Hepatocyte (in vitro differentiated cells): ENCODE data around the gene DTL. TPM values are rescaled to one million over a fixed set of nuclear protein-coding genes. Genes with fewer than 3 reads are reported as not detected.
A peak's percentile ranks its signal among the peaks of the same experiment; 100 is the strongest.
"Not testable (repeated sequence)": the region's sequence is repeated elsewhere in the genome, so short reads cannot be mapped to it uniquely, and the experiment has no call there.

Experiments used
- DNase-seq: peaks from one replicate; pipeline ENCODE4 v3.0.0-alpha.2; 2016; ENCODE audit warnings: low spot score
- H2AFZ ChIP-seq: fragments of 200-600 bp; sonication (generic); 2 replicates; pipeline ENCODE4 v1.6.0; 2016; ENCODE audit warnings: antibody characterized with exemption, mild to moderate bottlenecking
- H3K27ac ChIP-seq: fragments of 200-600 bp; sonication (generic); 2 replicates; pipeline ENCODE4 v1.5.1; 2016; ENCODE audit warnings: mild to moderate bottlenecking
- H3K27me3 ChIP-seq: fragments of 200-600 bp; sonication (generic); 2 replicates; pipeline ENCODE4 v1.6.1; 2016
- H3K36me3 ChIP-seq: fragments of 200-600 bp; sonication (generic); replicated peaks from 2 replicates; pipeline ENCODE4 v1.5.1; 2016; ENCODE audit warnings: low read depth; ENCODE audit not compliant: insufficient read depth
- H3K4me1 ChIP-seq: fragments of 200-600 bp; sonication (generic); 2 replicates; pipeline ENCODE4 v1.5.1; 2016; ENCODE audit warnings: mild to moderate bottlenecking, moderate library complexity; ENCODE audit not compliant: insufficient read depth
- H3K4me2 ChIP-seq: fragments of 200-600 bp; sonication (generic); 2 replicates; pipeline ENCODE4 v1.6.0; 2016
- H3K4me3 ChIP-seq: fragments of 200-600 bp; sonication (generic); 2 replicates; pipeline ENCODE4 v1.5.1; 2016; ENCODE audit warnings: mild to moderate bottlenecking
- H3K79me2 ChIP-seq: fragments of 200-600 bp; sonication (generic); 2 replicates; pipeline ENCODE4 v1.6.0; 2017; ENCODE audit warnings: mild to moderate bottlenecking
- H3K9me2 ChIP-seq: fragments of 200-600 bp; sonication (generic); replicated peaks from 2 replicates; pipeline ENCODE4 v1.6.0; 2017; ENCODE audit warnings: mild to moderate bottlenecking; ENCODE audit not compliant: insufficient read depth
- H3K9me3 ChIP-seq: fragments of 200-600 bp; sonication (generic); 2 replicates; pipeline ENCODE4 v1.5.1; 2016; ENCODE audit warnings: low read depth, mild to moderate bottlenecking
- H4K20me1 ChIP-seq: fragments of 200-600 bp; sonication (generic); 2 replicates; pipeline ENCODE4 v1.6.0; 2016; ENCODE audit warnings: mild to moderate bottlenecking; ENCODE audit not compliant: insufficient read depth, poor library complexity, severe bottlenecking
- EZH2 ChIP-seq: fragments of 200-600 bp; sonication (generic); IDR thresholded peaks from 2 replicates; pipeline ENCODE4 v1.6.1; 2016; ENCODE audit warnings: antibody characterized with exemption, mild to moderate bottlenecking, borderline replicate concordance
- EZH2phosphoT487 ChIP-seq: fragments of 200-600 bp; sonication (generic); IDR thresholded peaks from one replicate; pipeline ENCODE4 v1.6.1; 2018; ENCODE audit warnings: antibody characterized with exemption, mild to moderate bottlenecking, low read depth, moderate library complexity; ENCODE audit not compliant: unreplicated experiment, severe bottlenecking
- WGBS: methylation state at CpG from one replicate; pipeline ENCODE4 v1.1.6; 2016; ENCODE audit warnings: low lambda C conversion rate; ENCODE audit errors: missing lambda C conversion rate; 5-methylcytosine and 5-hydroxymethylcytosine counted together
- polyA plus RNA-seq: library from polyadenylated mRNA; unstranded; fragments of >200 nt; fragmentation: Nextera tagmentation; extraction: Ambion mirVana; gene quantifications from 2 replicates; pipeline ENCODE4 v1.2.1, GENCODE V29; 2016
- total RNA-seq: library from RNA; depleted of rRNA; stranded (reverse); fragments of >200 nt; gene quantifications from 2 replicates; pipeline ENCODE4 v1.2.3, GENCODE V29; 2014
- TF ChIP-seq, protein P1 (sequence below): fragments of 200-600 bp; sonication (generic); IDR thresholded peaks from 2 replicates; pipeline ENCODE4 v1.5.1; 2016; ENCODE audit warnings: antibody characterized with exemption, mild to moderate bottlenecking; ENCODE audit not compliant: poor library complexity

The DTL gene, protein sequence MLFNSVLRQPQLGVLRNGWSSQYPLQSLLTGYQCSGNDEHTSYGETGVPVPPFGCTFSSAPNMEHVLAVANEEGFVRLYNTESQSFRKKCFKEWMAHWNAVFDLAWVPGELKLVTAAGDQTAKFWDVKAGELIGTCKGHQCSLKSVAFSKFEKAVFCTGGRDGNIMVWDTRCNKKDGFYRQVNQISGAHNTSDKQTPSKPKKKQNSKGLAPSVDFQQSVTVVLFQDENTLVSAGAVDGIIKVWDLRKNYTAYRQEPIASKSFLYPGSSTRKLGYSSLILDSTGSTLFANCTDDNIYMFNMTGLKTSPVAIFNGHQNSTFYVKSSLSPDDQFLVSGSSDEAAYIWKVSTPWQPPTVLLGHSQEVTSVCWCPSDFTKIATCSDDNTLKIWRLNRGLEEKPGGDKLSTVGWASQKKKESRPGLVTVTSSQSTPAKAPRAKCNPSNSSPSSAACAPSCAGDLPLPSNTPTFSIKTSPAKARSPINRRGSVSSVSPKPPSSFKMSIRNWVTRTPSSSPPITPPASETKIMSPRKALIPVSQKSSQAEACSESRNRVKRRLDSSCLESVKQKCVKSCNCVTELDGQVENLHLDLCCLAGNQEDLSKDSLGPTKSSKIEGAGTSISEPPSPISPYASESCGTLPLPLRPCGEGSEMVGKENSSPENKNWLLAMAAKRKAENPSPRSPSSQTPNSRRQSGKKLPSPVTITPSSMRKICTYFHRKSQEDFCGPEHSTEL
- total RNA-seq (5.7 and 6.7 TPM in 2 replicates), polyA plus RNA-seq (1.2 and 3.1 TPM in 2 replicates)

DNA sequence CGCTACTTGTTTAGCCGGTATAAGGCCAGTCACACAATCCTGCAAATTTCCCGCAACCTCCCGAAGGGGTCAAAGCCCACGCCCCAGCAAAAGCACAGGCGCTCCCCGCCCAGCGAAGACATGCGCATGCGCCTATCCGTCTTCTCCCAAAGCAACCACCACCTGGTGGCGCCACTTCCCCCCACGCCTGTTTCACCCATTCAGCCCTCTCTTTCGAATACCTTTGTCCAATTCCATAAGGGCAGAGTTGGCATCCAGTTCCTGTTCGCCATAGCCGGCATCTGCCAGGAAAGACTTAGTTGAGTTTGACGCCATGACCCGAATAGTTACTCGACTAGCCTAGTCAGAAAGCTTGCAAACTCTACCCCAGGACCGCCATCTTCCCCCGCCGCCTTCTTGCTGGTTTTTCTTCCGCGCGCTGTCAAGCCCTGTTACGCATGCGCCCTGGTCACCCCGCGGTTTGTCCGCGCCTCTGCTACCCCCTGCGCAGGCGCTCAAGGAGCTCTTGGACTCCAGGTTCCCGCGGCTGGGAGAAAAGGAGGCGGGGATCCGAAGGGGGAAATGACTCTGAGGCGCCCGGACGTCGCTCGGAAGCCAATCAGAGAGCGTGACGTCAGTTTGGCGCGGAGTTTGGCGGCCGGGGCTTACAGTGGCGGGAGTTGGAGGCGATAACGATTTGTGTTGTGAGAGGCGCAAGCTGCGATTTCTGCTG is at the start of gene DTL, which contains the start of gene INTS7:
DTL (plus strand) TSS at position 626 of the 712 bp plus-strand sequence. CDS start 143 bp downstream, outside the sequence.
INTS7 (minus strand) TSS at position 435 of the 712 bp plus-strand sequence; CDS start at position 315, 120 bp downstream.
- H3K4me2 ChIP-seq, result peak within 1 kb of the TSS; percentile 78
- DNase-seq, result peak; percentile 100
- no peaks in the 10 kb centered on the region for H3K36me3 ChIP-seq
- peak within 1 kb of the TSS; percentile 64 for H2AFZ ChIP-seq
- peaks cover 16% of the 10 kb centered on the region for H3K4me1 ChIP-seq
- no peaks in the 10 kb centered on the region for H3K9me3 ChIP-seq
- no peaks in the 10 kb centered on the region for H3K9me2 ChIP-seq
- no peaks in the 10 kb centered on the region for H3K27me3 ChIP-seq
- WGBS, result 2% methylated on average over 53 of the region's 53 CpGs
- peak within 1 kb of the TSS; percentile 81 for H3K27ac ChIP-seq
- H3K4me3 ChIP-seq, result peak within 1 kb of the TSS; percentile 32
- TF ChIP-seq EZH2phosphoT487, result no peak
- TF ChIP-seq, protein P1, sequence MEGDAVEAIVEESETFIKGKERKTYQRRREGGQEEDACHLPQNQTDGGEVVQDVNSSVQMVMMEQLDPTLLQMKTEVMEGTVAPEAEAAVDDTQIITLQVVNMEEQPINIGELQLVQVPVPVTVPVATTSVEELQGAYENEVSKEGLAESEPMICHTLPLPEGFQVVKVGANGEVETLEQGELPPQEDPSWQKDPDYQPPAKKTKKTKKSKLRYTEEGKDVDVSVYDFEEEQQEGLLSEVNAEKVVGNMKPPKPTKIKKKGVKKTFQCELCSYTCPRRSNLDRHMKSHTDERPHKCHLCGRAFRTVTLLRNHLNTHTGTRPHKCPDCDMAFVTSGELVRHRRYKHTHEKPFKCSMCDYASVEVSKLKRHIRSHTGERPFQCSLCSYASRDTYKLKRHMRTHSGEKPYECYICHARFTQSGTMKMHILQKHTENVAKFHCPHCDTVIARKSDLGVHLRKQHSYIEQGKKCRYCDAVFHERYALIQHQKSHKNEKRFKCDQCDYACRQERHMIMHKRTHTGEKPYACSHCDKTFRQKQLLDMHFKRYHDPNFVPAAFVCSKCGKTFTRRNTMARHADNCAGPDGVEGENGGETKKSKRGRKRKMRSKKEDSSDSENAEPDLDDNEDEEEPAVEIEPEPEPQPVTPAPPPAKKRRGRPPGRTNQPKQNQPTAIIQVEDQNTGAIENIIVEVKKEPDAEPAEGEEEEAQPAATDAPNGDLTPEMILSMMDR, result peak; percentile 99
- H4K20me1 ChIP-seq, result no peaks in the 10 kb centered on the region
- H3K79me2 ChIP-seq, result peaks cover 64% of the 10 kb centered on the region

DNA sequence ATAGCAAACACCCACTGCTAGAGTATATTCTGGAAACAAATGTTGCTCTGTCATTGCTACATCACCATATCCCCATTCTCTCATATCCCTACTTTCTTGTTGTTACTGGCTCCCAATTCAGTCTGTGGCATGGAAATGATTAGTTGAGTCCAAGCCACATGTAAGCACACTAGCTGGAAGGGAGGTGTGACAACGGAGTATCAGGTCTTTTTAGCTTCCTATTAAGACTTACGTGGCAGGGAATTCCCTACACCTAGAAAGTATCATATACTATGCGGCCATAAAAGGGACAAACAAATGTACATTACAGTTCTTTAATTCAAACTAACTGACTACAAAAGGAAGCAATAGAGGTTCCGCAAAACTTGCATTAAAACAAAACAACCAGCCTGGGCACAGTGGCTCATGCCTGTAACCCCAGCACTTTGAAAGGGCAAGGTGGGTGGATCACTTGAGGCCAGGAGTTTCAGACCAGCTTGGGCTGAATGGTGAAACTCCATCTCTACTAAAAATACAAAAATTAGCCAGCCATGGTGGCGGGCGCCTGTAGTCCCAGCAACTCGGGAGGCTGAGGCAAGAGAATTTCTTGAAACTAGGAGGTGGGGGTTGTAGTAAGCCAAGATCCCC is 48.8 kb upstream of the DTL start:
- TF ChIP-seq EZH2phosphoT487, result no peak
- TF ChIP-seq EZH2, result no peak
- TF ChIP-seq, protein P1, result no peak
- Histone ChIP-seq H3K27me3 (no peaks in the 10 kb centered on the region), H3K9me3 (no peaks in the 10 kb centered on the region), H3K4me3 (no peak overlapping the region), H3K79me2 (no peaks in the 10 kb centered on the region), H4K20me1 (no peaks in the 10 kb centered on the region), H3K27ac (no peak overlapping the region), H3K4me2 (no peak overlapping the region), H3K9me2 (no peaks in the 10 kb centered on the region), H3K36me3 (no peaks in the 10 kb centered on the region), H3K4me1 (no peaks in the 10 kb centered on the region), H2AFZ (no peak overlapping the region)
- 97% methylated on average over 7 of the region's 7 CpGs for WGBS
- DNase-seq, result no peak

DNA sequence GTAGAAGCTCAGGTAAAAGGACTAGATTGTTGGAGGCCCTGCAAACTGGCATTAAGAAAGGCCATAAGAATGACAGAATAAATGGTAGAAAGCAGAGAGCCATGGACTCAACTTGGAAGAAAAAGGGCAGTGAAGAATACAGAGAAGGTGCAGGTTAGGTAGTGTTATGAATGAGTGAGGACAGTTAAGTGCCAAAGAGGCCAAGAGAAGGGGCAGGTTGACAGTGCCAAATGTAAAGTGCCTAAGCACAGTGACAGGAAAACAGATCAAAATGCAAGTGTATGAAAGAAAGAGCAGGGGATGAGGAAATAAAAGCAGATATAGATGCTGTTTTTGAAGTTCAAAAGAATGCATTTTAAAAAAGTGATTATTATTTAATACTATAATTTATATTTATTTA is 43.9 kb upstream of the DTL start:
- Histone ChIP-seq H3K9me2 (no peaks in the 10 kb centered on the region), H3K27me3 (no peaks in the 10 kb centered on the region), H3K4me3 (no peak overlapping the region), H4K20me1 (no peaks in the 10 kb centered on the region), H3K79me2 (no peaks in the 10 kb centered on the region), H3K36me3 (no peaks in the 10 kb centered on the region), H3K9me3 (no peaks in the 10 kb centered on the region), H3K4me1 (no peaks in the 10 kb centered on the region), H3K27ac (no peak overlapping the region), H3K4me2 (no peak overlapping the region), H2AFZ (no peak overlapping the region)
- DNase-seq, result no peak
- TF ChIP-seq, protein P1, result no peak
- TF ChIP-seq EZH2phosphoT487, result no peak
- no peak for TF ChIP-seq EZH2

DNA sequence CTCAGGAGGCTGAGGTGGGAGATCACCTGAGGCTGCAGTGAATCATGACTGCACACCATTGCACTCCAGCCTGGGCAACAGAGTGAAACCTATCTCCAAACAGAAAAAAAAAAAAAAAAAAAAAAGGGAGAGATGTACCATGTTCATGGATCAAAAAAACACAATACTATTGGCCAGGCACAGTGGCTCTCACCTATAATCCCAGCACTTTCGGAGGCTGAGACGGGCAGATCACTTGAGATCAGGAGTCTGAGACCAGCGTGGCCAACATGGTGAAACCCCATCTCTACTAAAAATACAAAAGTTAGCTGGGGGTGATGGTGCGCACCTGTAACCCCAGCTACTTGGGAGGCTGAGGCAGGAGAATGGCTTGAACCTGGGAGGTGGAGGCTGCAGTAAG is 38.1 kb upstream of the DTL start:
- not testable (repeated sequence) for DNase-seq, H3K4me2 ChIP-seq, H3K4me1 ChIP-seq, H3K27ac ChIP-seq, H3K27me3 ChIP-seq, H3K9me3 ChIP-seq, H3K36me3 ChIP-seq, H4K20me1 ChIP-seq, H3K79me2 ChIP-seq, H3K4me3 ChIP-seq, H3K9me2 ChIP-seq, H2AFZ ChIP-seq
- WGBS, result 100% methylated on average over 4 of the region's 4 CpGs
